Activated T-cell treated with anti-CD3 and anti-CD28 coated beads for 4 hours (primary cell): ENCODE results near the gene RAP1A.
"Not testable (repeated sequence)": the region's sequence is repeated elsewhere in the genome, so short reads cannot be mapped to it uniquely, and the experiment has no call there.

ENCODE experiments used
- DNase-seq: peaks from one replicate; pipeline ENCODE4 v3.0.0-alpha.2; 2020

RAP1A gene

DNA sequence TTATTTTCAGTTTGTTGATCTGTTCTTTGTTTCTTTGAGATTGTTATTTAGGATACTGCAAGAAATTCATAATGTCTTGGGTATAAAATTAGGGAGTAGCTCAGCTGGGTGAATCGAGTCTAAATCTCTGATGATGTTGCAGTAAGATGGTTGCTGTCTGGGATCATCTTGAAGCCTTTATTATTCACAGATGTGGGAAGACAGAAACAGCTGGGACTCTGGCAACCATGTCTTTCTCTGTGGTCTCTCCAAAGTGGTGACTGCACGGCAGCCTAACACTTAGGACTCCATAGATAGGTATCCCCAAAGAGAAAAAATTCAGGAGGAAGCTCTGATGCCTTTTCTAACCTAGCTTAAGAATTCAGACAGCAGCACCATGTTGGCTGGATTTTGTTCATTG is 52.7 kb downstream of the RAP1A start:
- DNase-seq = no peak

DNA sequence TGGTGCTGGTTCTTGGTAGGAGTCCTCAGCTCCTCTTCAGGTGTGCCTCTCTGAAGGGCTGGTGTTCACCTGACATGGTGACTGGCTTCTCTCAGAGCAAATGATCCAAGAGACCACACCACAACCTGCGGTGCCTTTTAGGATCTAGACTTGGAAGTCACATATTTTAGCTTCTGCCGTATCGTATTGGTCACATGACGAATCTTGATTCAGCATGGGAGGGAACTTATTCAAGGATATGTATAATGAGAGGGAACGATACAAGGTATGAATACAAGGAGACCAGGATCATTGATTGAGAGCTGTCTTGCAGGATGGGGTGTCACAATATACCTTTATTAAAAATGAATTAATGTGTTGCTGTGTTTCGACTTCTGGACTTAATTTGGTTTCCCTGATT is 58.0 kb downstream of the RAP1A start:
- no peak for DNase-seq

DNA sequence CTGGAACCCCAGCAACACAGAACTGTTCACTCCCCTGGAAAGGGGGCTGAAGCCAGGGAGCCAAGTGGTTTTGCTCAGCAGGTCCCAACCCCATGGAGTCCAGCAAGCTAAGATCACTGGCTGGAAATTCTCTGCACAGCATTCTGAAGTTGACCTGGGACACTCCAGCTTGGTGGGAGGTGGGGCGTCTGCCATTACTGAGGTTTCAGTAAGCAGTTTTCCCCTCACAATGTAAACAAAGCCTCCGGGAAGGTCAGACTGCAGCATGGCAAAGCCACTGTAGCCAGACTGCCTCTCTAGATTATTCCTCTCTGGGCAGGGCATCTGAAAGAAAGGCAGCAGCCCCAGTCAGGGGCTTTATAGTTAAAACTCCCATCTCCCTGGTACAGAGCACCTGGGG is 60.0 kb downstream of the RAP1A start:
- DNase-seq = no peak

DNA sequence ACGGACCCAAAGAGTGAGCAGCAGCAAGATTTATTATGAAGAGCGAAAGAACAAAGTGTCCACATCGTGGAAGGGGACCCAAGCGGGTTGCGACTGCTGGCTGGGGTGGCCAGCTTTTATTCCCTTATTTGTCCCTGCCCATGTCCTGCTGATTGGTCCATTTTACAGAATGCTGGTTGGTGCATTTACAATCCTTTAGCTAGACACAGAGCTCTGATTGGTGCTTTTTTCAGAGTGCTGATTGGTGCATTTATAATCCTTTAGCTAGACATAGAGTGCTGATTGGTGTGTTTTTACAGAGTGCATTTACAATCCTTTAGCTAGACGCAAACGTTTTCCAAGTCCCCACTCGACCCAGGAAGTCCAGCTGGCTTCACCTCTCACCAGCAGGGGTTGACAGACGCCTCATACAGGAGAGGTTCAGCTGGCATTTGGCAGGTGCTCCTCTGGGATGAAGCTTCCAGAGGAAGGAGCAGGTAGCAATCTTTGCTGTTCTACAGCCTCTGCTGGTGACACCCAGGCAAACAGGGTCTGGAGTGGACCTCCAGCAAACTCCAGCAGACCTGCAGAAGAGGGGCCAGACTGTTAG is 60.7 kb downstream of the RAP1A start:
- not testable (repeated sequence) for DNase-seq

DNA sequence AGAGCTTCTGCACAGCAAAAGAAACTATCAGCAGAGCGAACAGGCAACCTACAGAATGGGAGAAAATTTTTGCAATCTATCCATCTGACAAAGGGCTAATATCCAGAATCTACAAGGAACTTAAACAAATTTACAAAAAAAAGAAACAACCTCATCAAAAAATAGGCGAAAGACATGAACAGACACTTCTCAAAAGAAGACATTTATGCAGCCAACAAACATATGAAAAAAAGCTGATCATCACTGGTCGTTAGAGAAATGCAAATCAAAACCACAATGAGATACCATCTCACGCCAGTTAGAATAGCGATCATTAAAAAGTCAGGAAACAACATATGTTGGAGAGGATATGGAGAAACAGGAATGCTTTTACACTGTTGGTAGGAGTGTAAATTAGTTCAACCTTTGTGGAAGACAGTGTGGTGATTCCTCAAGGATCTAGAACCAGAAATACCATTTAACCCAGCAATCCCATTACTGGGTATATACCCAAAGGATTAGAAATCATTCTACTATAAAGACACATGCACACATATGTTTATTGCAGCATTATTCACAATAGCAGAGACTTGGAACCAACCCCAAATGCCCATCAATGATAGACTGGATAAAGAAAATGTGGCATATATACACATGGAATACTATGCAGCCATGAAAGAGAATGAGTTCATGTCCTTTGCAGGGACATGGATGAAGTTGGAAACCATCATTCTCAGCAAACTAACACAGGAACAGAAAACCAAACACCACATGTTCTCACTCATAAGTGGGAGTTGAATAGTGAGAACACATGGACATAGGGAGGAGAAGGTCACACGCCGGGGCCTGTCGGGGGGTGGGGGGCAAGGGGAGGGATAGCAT is 65.9 kb downstream of the RAP1A start:
- not testable (repeated sequence) for DNase-seq

DNA sequence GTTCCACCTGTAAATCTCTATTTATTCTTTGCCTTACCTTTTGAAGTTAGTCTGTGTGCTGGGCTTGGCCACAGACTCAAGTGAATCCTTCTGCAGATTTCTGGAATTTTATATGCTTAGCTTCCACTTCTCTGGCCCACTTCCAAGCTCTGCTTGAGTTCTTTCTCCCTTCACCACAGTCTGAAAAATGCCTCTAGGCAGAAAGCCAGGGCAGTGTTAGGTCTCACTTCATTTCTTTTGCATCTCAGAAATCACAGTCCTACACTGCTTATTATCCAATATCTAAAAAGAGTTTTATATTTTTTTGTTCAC is 70.7 kb downstream of the RAP1A start:
- DNase-seq = no peak

DNA sequence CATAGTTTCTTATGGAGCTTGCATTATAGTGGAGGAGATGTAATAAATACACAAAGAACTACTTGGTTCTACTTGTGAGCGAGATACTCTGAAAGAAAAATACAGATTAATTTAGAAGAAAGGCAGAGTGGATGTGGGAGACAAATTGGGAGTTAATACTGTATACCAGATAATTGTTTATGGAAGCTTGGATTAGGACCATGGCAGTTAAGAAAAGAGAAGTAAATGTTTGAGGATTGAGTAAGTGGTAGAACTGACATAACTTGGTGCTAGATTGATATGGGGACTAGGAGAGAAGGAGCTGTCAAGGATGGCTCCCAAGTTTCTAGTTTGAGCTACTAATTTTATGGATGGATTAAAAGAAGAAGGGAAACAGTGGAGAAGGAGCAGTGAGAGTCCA is 72.3 kb downstream of the RAP1A start:
- DNase-seq = no peak

DNA sequence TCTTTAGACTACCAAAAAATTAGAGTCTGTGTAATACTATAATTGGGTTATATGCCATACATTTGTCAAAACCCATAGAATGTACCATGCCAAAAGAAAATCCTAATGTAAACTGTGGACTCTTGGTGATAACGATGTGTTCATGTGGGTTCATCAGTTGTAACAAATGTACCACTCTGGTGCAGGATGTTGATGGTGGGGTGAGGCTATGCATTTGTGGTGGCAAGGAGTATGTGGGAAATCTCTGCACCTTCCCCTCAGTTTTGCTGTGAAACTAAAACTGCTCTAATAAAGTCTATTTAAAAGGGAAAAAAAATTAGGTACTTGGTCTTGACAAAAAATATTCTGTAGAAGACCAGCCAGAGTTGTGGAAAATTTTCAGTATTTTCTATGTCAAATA is 76.2 kb downstream of the RAP1A start:
- DNase-seq = no peak

DNA sequence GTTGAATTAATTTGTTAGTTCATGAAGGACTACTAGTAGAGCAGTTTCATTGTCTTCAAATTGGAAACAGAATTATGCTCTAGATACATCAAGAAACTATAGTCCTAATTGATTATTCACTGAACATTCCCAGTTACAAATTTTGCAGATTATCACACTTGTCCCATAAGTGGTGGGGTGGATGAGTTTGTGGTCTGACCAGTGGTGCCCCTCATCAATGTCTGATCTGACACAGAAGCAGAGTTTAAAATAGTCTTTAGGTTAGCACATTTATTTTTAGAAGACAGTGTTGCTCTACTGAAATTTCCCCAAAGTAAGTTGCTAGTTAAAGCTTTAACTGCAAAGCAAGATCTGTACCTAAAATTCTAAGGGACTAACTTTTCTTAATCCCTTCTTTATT is 76.7 kb downstream of the RAP1A start:
- no peak for DNase-seq

DNA sequence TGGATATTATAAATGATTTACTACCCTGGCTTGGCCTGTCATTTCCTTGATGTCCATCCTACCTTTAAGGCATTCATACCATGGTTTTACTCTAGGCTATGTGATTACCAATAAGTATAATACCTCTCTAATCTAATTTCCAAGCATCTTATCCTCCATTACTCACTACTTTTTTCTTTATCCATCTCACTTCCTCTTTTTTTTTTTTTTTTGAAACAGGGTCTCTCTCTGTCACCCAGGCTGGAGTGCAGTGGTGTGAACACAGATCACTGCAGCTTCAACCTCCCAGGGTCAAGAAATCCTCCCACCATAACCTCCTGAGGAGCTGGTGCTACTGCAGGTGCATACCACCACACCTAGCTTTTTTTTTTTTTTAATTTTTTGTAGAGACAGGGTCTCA is 79.7 kb downstream of the RAP1A start:
- DNase-seq = no peak

DNA sequence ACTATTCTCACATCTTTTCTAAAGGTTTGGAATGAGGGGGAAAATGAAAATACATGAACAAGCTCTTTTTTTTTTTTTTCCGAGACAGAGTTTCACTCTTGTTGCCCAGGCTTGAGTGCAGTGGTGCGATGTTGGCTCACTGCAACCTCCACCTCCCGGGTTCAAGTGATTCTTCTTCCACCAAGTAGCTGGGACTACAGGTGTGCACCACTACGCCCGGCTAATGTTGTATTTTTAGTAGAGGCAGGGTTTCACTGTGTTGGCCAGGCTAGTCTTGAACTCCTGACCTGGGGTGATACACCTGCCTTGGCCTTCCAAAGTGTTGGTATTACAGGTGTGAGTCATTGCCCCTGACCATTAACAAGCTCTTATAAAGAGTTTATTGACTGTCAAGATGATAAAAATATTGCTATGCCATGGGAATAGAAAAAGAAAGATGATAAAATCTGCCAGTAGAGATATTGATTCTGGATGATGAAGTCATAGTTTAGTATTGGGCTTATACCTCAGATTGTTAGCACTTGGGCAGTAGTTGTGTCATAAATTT is 83.0 kb downstream of the RAP1A start:
- no peak for DNase-seq

DNA sequence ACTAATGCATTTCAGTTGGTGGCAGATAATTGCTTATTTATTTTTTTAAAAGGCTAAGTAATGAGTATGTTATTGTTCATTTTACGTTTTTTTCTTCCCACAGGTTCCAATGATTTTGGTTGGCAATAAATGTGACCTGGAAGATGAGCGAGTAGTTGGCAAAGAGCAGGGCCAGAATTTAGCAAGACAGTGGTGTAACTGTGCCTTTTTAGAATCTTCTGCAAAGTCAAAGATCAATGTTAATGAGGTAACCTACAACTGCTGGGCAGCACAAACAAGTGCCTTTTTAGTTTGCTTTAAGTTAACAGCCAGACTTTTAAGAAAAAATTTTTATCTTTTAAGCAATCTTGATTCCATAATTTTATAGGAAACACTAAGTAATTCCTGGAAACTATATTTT is 84.7 kb downstream of the RAP1A start:
- no peak for DNase-seq

DNA sequence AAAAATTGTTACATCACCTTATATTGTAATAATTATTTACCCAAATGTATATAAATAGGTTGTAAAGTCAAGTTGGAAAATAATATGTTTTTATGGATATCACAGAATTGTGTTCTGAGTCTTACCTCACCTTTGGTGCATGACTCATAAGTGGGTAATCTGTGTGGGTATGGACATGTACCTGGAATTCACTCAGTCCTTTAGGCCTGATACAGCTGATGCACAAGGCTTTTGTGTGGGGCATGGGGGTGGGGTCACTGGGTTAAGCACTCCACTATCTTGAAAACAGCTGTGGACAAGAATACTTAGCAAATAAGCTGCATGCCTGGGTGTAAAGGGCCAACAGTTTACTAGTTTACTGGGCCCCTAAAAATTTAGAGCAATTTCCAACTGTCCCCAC is 85.2 kb downstream of the RAP1A start:
- no peak for DNase-seq

DNA sequence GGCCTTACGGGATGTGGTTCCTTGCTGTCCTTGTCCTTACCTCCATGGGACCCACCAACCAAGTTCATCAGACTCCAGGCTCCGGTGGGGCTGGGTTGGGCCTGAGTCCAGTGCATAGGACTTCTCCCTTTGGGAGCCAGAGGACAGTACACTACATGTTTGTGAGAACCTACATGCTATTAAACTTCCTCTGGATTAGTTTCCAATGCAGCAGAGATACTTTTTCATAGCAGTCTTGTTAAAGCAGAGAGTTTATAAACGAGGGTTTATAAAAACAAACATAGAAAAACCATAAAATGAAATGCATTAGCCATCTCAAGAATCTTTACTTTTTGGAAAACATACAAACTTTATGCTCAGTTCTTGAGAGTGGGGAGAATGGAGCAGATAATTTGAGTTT is 86.3 kb downstream of the RAP1A start:
- DNase-seq = no peak

DNA sequence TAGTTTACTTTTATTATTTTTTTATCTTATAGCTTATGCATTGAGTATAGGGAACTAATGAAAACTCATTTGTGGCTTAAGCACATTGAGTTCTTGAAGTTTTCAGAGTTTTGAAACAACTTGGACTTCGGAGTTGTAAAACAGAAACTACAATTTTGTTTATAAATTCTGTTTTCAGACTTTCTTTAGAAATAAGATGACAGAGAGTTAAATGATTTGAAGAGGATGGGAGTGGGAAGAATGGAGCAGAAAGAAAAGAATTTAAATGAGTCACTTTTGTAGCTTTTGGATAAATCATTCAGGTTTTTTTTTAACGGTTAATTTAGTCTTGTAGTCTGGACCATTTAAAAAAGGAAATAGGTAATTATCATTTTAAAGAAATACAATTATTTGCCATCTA is 87.3 kb downstream of the RAP1A start:
- DNase-seq = no peak

DNA sequence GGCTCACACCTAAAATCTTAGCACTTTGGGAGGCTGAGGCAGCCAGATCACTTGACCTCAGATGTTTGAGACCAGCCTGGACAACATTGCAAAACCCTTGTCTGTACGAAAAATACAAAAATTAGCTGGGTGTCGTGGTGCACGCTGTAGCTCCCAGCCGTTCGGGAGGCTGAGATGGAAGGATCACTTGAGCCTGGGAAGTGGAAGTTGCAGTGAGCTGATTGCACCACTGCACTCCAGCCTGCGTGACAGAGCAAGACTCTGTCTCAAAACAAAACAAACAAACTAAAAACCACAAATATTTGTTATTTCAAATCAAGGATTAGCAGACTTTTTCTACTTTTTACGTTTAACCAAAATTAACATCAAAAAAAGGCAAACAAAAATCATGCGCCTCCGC is 88.3 kb downstream of the RAP1A start:
- DNase-seq = no peak

DNA sequence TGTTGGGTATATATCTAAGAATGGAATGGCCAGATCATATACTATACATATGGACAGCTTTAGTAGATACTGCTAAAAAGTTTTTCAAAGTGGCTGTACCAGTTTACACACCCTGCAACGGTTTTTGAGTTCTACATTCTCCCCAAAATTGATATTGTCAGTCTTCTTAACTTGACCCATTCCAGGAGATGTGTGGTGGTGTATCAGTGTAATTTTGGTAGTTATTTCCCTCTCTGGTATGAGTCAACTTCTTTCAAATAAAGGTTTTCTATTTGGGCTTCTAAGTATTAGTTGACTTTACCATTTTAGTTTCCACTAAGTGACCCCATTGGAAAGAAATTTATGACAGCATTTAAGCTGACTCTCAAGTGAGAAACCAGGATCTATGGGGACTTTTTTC is 90.4 kb downstream of the RAP1A start:
- DNase-seq = no peak

DNA sequence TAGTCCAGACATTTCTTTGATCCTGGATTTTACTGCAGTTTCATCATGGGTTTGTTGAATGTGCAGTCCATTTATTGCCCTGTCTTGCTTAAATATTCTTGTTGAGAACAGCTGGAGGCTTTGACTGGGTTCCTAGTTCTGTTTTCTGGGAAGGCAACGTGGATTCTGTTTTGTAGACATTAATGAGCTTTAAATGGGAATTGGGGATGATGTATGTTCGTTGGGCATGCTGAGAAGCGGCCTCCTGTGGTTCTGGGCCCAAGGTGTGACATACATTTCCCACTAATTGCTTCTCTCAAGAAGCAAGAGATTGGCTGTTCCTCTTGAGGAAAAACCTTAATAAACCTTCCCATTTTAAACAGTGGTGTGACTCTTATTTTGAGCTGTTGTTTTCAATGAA is 96.7 kb downstream of the RAP1A start:
- DNase-seq = no peak

DNA sequence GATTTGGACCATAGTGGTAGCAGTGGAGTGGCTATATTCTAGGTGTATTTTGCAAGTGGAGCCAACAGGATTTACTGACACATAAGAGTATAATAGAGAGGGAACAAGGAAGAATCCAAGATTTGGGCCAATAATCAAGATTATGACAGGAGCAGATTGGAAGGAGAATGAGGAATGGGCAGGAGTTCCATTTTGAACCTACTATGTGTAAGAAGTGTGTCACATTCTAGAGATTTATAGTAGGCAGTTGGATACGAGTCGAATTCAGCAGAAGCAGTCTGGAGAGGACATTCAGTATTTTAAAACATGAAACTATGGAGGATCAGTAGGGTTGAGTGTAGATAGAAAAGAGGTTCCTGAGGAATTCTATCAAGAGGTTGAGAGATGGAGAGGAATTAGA is 97.9 kb downstream of the RAP1A start:
- no peak for DNase-seq

DNA sequence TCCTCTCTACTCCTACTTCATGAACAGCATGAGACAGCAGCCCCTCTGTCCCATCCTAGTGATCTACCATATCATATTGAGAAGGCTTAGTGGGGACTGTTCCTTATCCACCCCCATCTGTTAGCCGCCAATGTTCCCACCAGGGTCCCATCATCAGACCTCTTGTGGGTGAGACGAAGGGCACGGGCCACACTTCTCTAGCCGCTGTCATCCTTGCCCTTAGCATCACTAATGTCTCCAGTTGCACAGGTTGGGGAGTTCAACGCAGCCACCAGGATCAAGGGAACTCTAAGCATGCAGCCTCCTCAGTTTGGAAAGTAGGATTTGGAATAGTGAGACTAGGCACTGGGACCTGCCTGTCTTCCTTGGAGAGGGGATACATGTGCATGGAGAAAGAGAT is 99.5 kb downstream of the RAP1A start:
- DNase-seq = no peak

DNA sequence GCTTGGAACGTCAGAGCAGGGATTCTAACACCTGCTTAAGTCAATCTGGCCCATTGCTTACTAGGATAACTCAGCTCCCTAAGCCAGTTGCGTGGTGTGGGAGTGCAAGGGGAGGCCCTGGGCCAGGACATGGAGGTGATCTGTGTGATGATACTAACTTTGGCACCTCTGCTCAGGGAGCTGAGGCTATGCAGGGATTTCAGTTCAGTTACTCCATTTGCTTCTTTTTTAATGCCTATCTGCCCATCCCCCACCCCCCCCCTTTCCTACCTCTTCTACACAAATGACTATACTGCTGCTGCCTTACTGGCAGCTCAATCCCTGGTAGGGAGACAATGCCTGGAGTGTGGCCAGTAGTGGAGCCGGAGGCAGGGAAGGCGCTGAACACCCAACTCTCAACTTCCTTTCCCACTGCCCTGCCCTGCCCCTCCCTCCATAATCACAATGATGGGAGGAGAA is 100.1 kb downstream of the RAP1A start:
- no peak for DNase-seq

DNA sequence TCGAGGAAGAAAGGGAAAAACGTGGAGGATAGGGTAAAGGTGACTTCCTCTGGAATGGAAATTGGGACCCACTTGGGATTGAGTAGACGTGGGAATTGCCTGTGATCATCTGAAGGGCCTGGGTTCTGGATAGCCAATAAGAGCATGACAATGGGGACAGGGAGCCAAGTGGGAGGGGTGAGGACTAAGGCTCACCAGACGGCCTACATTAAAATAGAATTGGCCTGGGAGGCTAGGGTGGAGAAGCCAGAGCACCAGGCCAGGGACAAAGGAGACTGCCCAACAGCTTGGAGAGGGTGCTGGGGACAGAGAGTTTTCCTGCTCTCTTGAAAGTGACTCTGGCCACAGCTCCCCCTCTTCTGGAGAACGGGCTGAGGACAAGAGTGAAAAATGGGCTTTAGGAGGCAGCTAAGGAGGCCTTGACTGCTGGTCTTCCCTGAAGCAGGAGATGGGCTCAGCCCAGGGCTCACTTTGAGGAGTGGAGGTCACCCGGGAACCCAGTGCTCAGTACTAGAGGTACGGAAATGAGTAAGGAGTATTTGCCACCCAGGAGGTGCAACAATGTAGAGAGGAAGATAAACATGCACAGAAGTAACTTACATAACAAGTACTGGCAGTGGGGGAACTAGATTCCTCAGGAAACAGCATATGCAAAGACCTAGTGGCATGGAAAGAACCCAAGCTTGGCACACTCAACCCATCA is 100.8 kb downstream of the RAP1A start:
- DNase-seq = no peak

DNA sequence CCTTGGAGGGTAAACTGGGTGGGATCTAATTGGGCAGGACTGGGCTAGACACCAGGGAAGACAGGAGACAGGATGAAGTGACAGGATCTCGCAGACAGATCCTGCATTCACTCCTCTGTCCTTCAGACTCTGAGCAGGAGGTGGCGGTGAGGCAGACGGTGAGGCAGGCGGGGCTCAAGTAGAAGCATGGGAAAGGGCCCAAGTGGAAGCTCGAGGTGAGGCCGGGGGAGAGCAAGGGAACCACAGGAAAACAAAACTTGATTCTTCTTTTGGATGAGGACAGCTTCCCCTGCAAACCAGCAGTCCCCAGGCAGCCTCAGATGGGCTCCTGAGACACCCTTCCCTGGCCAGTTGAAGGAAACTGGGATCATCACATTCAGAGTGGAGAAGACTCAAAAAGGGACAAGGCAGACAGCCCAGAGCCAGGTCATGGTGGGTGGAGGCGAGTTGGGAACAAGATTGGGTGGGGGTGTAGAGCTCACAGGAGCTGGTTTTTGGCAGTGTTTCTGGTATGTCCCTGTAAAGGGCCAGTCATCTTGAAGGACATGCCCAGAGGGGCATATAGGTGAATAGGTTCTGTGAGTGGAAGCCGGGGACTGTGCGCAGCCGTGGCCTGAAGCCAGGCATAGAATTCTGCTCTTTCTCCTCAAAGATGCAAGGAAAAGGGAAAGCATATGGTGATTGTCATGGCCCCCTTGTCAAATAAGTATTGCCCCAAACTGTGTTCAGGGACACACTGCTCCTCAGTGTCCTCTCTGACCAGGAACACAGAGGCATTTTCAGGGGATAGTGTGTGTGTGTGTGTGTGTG is 101.6 kb downstream of the RAP1A start:
- no peak for DNase-seq
